ENCODE results near the gene CLDN22.
"Not testable (repeated sequence)": the region's sequence is repeated elsewhere in the genome, so short reads cannot be mapped to it uniquely, and the experiment has no call there.

The CLDN22 gene

DNA sequence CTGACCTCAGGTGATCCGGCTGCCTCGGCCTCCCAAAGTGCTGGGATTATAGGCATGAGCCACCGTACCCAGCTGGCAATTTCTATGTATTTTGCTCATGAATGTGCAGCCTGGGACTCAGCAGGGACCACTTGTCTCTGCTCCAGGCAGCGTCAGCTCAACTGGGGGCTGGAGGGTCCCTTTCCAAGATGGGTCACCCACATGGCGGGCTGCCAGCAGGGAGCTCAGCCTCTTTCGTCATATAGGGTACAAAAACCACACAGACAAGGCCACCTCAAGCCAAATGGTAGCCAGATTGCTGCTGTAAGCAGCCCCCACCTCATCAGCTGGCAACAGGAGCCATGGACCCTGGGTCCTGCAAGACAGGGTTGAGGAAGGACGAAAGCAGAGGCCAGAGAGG, 4.5 kb upstream of the CLDN22 start:
- TF ChIP-seq, protein P1, sequence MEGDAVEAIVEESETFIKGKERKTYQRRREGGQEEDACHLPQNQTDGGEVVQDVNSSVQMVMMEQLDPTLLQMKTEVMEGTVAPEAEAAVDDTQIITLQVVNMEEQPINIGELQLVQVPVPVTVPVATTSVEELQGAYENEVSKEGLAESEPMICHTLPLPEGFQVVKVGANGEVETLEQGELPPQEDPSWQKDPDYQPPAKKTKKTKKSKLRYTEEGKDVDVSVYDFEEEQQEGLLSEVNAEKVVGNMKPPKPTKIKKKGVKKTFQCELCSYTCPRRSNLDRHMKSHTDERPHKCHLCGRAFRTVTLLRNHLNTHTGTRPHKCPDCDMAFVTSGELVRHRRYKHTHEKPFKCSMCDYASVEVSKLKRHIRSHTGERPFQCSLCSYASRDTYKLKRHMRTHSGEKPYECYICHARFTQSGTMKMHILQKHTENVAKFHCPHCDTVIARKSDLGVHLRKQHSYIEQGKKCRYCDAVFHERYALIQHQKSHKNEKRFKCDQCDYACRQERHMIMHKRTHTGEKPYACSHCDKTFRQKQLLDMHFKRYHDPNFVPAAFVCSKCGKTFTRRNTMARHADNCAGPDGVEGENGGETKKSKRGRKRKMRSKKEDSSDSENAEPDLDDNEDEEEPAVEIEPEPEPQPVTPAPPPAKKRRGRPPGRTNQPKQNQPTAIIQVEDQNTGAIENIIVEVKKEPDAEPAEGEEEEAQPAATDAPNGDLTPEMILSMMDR (IDR thresholded peaks at IDR 0.05; ENCODE audit: insufficient read depth, low read length, poor library complexity, severe bottlenecking) = no peak

DNA sequence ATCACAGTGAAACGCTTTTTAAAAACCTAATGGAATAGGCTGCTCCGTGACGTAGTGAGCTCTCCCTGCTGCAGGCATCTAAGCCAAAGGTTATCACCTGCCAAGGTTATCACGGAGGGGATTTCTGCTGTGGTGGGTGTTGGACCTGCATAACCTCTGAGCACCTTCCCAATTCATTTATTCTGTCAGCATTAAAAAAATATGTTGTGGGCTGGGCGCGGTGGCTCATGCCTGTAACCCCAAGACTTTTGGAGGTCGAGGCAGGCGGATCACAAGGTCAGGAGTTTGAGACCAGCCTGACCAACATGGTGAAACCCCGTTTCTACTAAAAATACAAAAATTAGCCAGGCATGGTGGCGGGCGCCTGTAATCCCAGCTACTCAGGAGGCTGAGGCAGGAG, 4.0 kb upstream of the CLDN22 start:
- H3K27me3 ChIP-seq (replicated peaks; ENCODE audit: control insufficient read depth, insufficient read depth, low read length); H3K36me3 ChIP-seq (ENCODE audit: control insufficient read depth, insufficient read depth, low read length); H3K4me3 ChIP-seq (replicated peaks; ENCODE audit: low read depth, low read length); DNase-seq (ENCODE audit: extremely low read depth, insufficient read length): not testable (repeated sequence)

More for the DNA sequence above, 4.5 kb upstream of the CLDN22 start:
- no peaks in the 10 kb centered on the region for H3K36me3 ChIP-seq (ENCODE audit: control insufficient read depth, insufficient read depth, low read length)
- H3K27me3 ChIP-seq (replicated peaks; ENCODE audit: control insufficient read depth, insufficient read depth, low read length) = no peaks in the 10 kb centered on the region; the same call in 1 of the 2 replicates
- no peak for DNase-seq (ENCODE audit: extremely low read depth, insufficient read length)
- H3K4me3 ChIP-seq (replicated peaks; ENCODE audit: low read depth, low read length) = no peak overlapping the region

DNA sequence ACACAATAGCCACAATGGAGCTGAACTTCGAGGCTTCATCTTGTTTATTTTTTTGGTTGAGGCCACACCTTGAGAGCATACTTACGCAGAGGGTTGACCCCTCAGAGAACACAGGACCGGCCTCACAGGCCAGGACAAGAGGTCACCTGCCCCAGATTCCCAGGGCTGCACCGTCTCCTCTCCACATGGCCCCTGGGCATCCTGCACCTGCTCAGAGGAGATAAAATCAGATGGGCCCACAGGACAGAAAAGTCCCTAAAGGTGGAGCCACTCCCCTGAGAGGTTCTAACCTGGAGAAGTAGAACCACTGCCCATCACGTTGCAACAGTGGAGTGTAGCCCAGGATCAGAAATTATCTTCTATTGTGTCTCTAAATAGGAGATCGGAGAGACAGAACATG, 3.2 kb upstream of the CLDN22 start:
- DNase-seq (ENCODE audit: extremely low read depth, insufficient read length) = no peak
- TF ChIP-seq, protein P1 (IDR thresholded peaks at IDR 0.05; ENCODE audit: insufficient read depth, low read length, poor library complexity, severe bottlenecking) = no peak
- H3K27me3 ChIP-seq (replicated peaks; ENCODE audit: control insufficient read depth, insufficient read depth, low read length) = no peaks in the 10 kb centered on the region
- no peaks in the 10 kb centered on the region for H3K36me3 ChIP-seq (ENCODE audit: control insufficient read depth, insufficient read depth, low read length)
- no peak overlapping the region for H3K4me3 ChIP-seq (replicated peaks; ENCODE audit: low read depth, low read length)

DNA sequence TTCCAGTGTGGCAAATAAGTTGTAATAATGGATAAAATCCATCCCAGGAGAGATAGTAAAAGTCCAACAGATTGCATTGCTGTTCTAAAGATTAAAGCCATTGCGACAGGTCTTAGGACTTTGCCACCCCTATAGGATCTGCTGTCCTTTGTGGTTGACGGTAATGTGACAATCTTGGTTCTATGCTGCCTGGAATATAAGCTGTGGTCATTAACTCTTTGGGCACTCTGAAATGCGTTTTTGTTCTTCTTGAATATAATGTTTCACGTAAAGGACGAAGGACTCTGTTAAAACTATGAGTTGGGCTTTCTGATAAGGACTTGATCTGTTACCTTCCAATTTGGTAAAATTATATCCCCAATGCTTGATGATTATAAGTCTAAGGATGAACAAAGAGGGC, 2.2 kb upstream of the CLDN22 start, which contains the start of gene CLDN24:
CLDN24 (minus strand) TSS at position 101 of the 400 bp plus-strand sequence; CDS start at position 101, 0 bp downstream.
- no peak for DNase-seq (ENCODE audit: extremely low read depth, insufficient read length)
- Histone ChIP-seq H3K27me3 (replicated peaks; ENCODE audit: control insufficient read depth, insufficient read depth, low read length) (no peaks in the 10 kb centered on the region), H3K36me3 (ENCODE audit: control insufficient read depth, insufficient read depth, low read length) (no peaks in the 10 kb centered on the region), H3K4me3 (replicated peaks; ENCODE audit: low read depth, low read length) (no peak within 1 kb of the TSS)
- TF ChIP-seq, protein P1 (IDR thresholded peaks at IDR 0.05; ENCODE audit: insufficient read depth, low read length, poor library complexity, severe bottlenecking) = no peak

DNA sequence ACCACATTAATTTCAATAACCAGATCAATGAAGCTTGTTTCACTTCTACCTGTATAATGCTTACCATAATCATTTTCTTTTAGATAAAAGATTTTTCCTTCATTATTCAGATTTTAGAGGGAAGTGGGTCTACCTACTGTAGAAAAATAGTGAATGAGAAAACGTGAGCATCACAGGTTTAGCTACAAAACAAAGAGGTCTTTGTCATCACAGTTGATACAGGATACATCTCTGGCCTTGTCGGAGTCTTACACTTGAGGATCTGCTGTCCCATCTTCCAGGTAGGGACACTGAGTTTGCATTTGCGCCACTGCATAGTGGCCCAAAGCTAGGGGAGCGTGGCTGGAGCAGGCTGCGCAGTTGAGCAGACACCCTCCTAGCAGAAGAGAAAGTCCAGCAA, 1.4 kb upstream of the CLDN22 start:
- Histone ChIP-seq H3K27me3 (replicated peaks; ENCODE audit: control insufficient read depth, insufficient read depth, low read length) (no peaks in the 10 kb centered on the region), H3K4me3 (replicated peaks; ENCODE audit: low read depth, low read length) (no peak overlapping the region), H3K36me3 (ENCODE audit: control insufficient read depth, insufficient read depth, low read length) (no peaks in the 10 kb centered on the region)
- TF ChIP-seq, protein P1 (IDR thresholded peaks at IDR 0.05; ENCODE audit: insufficient read depth, low read length, poor library complexity, severe bottlenecking) = no peak
- DNase-seq (ENCODE audit: extremely low read depth, insufficient read length) = no peak

DNA sequence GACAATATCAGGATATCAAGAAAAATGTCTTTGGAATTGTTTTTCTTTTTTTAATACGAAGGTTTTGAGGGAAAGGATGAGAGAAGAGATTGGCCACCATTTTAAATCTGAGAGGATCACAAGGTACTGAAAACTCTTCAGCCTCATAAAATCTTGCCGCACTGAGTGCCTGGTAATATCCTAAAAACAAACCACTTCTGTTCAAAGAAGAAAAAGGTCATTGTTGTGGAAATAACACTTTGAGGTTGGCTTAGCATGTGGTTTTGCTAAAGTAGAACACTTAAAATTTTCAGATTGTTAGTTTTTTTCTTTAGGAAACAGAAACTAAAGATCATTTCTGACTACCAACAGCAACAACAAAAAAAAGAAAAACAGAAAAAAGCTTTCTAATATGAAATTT, 1.0 kb upstream of the CLDN22 start:
- DNase-seq (ENCODE audit: extremely low read depth, insufficient read length) = no peak
- no peaks in the 10 kb centered on the region for H3K27me3 ChIP-seq (replicated peaks; ENCODE audit: control insufficient read depth, insufficient read depth, low read length)
- TF ChIP-seq, protein P1 (IDR thresholded peaks at IDR 0.05; ENCODE audit: insufficient read depth, low read length, poor library complexity, severe bottlenecking) = no peak
- no peak overlapping the region for H3K4me3 ChIP-seq (replicated peaks; ENCODE audit: low read depth, low read length)
- no peaks in the 10 kb centered on the region for H3K36me3 ChIP-seq (ENCODE audit: control insufficient read depth, insufficient read depth, low read length)

Data from GM06990 (cell line).